GM11168 (cell line): ENCODE measurements around the gene ARHGEF1.

Experiments used
- in situ Hi-C: fragments of 300-500 bp; cut with MboI; formaldehyde crosslinking; loops from one replicate; pipeline ENCODE4 v1.12.0; 2022; ENCODE audit warnings: low sequenced_read_pairs; ENCODE audit not compliant: unreplicated experiment

Gene ARHGEF1

GRCh38 chr19:41882568-41883462 is at the start of gene ARHGEF1:
Gene ARHGEF1, plus strand, starts transcription at chr19:41883184. Its CDS starts 4,899 bp downstream, at chr19:41888083.
- in situ Hi-C loops, result no loop called here

- in situ Hi-C loops, result no loop called here
Measured at GRCh38 chr19:41837981-41838708, 44.8 kb upstream of the ARHGEF1 start.

GRCh38 chr19:41839211-41839610 is 43.8 kb upstream of the ARHGEF1 start:
- in situ Hi-C loops, result no loop called here

GRCh38 chr19:41843371-41843770 is 39.6 kb upstream of the ARHGEF1 start:
- in situ Hi-C loops, result no loop called here

GRCh38 chr19:41844601-41845000 is 38.4 kb upstream of the ARHGEF1 start, which contains the start of gene LYPD4:
Gene LYPD4, minus strand, starts transcription at chr19:41844683. Its CDS starts 5,398 bp downstream, at chr19:41839285.
- in situ Hi-C loops, result no loop called here

- in situ Hi-C loops, result no loop called here
Measured at GRCh38 chr19:41845001-41845050, 38.2 kb upstream of the ARHGEF1 start, which contains the start of gene DMRTC2. Gene DMRTC2, plus strand, starts transcription at chr19:41845042. Its CDS starts 2,387 bp downstream, at chr19:41847429.

GRCh38 chr19:41845051-41845590 is 37.9 kb upstream of the ARHGEF1 start:
- in situ Hi-C loops, result no loop called here

- in situ Hi-C loops, result no loop called here
Measured at GRCh38 chr19:41847351-41848105, 35.5 kb upstream of the ARHGEF1 start.

- in situ Hi-C loops, result no loop called here
Measured at GRCh38 chr19:41848666-41849065, 34.3 kb upstream of the ARHGEF1 start.

GRCh38 chr19:41849067-41849466 is 33.9 kb upstream of the ARHGEF1 start:
- in situ Hi-C loops, result no loop called here

GRCh38 chr19:41850381-41850780 is 32.6 kb upstream of the ARHGEF1 start:
- in situ Hi-C loops, result no loop called here

- in situ Hi-C loops, result no loop called here
Measured at GRCh38 chr19:41851456-41851855, 31.5 kb upstream of the ARHGEF1 start.

- in situ Hi-C loops, result no loop called here
Measured at GRCh38 chr19:41853344-41853743, 29.6 kb upstream of the ARHGEF1 start.

GRCh38 chr19:41853768-41854167 is 29.2 kb upstream of the ARHGEF1 start:
- in situ Hi-C loops, result no loop called here

GRCh38 chr19:41859213-41859617 is 23.8 kb upstream of the ARHGEF1 start:
- in situ Hi-C loops, result no loop called here

GRCh38 chr19:41859618-41860418 is 23.2 kb upstream of the ARHGEF1 start, which contains the start of gene RPS19:
Gene RPS19, plus strand, starts transcription at chr19:41860255. Its CDS starts 520 bp downstream, at chr19:41860775.
- in situ Hi-C loops, result no loop called here

- in situ Hi-C loops, result no loop called here
Measured at GRCh38 chr19:41860419-41861115, 22.4 kb upstream of the ARHGEF1 start.

- in situ Hi-C loops, result no loop called here
Measured at GRCh38 chr19:41861116-41861768, 21.7 kb upstream of the ARHGEF1 start.

- in situ Hi-C loops, result no loop called here
Measured at GRCh38 chr19:41861846-41862245, 21.1 kb upstream of the ARHGEF1 start.
